ENCODE results near the gene EHD4. TPM values are rescaled to one million over a fixed set of nuclear protein-coding genes. Genes with fewer than 3 reads are reported as not detected.

Gene EHD4
- total and polyA plus RNA-seq, 2 experiments from 2014 or later = 27.3 to 34.7 TPM

GRCh38 chr15:42018306-42019224 is 46.2 kb upstream of the EHD4 start:
- H3K27me3 ChIP-seq = no peaks in the 10 kb centered on the region
- H3K4me1 ChIP-seq (ENCODE audit: insufficient read depth) = no peaks in the 10 kb centered on the region
- H2AFZ ChIP-seq = no peak overlapping the region
- no peaks in the 10 kb centered on the region for H3K79me2 ChIP-seq
- no peak for DNase-seq (ENCODE audit: low spot score)
- H3K9me3 ChIP-seq (ENCODE audit: low read depth) = no peaks in the 10 kb centered on the region
- no peak for TF ChIP-seq EZH2 (IDR thresholded peaks at IDR 0.05; ENCODE audit: borderline replicate concordance)
- TF ChIP-seq CTCF (IDR thresholded peaks at IDR 0.05; ENCODE audit: poor library complexity) = no peak
- TF ChIP-seq EZH2phosphoT487 (IDR thresholded peaks at IDR 0.05; ENCODE audit: low read depth, severe bottlenecking, unreplicated experiment) = no peak
- no peak overlapping the region for H3K4me3 ChIP-seq
- H3K4me2 ChIP-seq = no peak overlapping the region
- no peaks in the 10 kb centered on the region for H3K36me3 ChIP-seq (replicated peaks; ENCODE audit: insufficient read depth, low read depth)
- H3K27ac ChIP-seq = no peak overlapping the region
- no peaks in the 10 kb centered on the region for H4K20me1 ChIP-seq (ENCODE audit: insufficient read depth, poor library complexity, severe bottlenecking)
- H3K9me2 ChIP-seq (replicated peaks; ENCODE audit: insufficient read depth) = no peaks in the 10 kb centered on the region
- 54% methylated on average over 6 of the region's 6 CpGs for WGBS (ENCODE audit: low lambda C conversion rate, missing lambda C conversion rate)

GRCh38 chr15:42016971-42017370 is 44.6 kb upstream of the EHD4 start:
- no peak for DNase-seq (ENCODE audit: low spot score)
- no peak overlapping the region for H3K4me2 ChIP-seq
- no peaks in the 10 kb centered on the region for H3K9me3 ChIP-seq (ENCODE audit: low read depth)
- H3K9me2 ChIP-seq (replicated peaks; ENCODE audit: insufficient read depth) = no peaks in the 10 kb centered on the region
- H2AFZ ChIP-seq = no peak overlapping the region
- no peak overlapping the region for H3K27ac ChIP-seq
- H3K4me3 ChIP-seq = no peak overlapping the region
- H3K27me3 ChIP-seq = no peaks in the 10 kb centered on the region
- no peak for TF ChIP-seq EZH2 (IDR thresholded peaks at IDR 0.05; ENCODE audit: borderline replicate concordance)
- no peak for TF ChIP-seq EZH2phosphoT487 (IDR thresholded peaks at IDR 0.05; ENCODE audit: low read depth, severe bottlenecking, unreplicated experiment)
- no peak for TF ChIP-seq CTCF (IDR thresholded peaks at IDR 0.05; ENCODE audit: poor library complexity)
- H3K36me3 ChIP-seq (replicated peaks; ENCODE audit: insufficient read depth, low read depth) = no peaks in the 10 kb centered on the region
- H3K4me1 ChIP-seq (ENCODE audit: insufficient read depth) = peaks cover 10% of the 10 kb centered on the region
- H4K20me1 ChIP-seq (ENCODE audit: insufficient read depth, poor library complexity, severe bottlenecking) = no peaks in the 10 kb centered on the region
- H3K79me2 ChIP-seq = no peaks in the 10 kb centered on the region
- WGBS (ENCODE audit: low lambda C conversion rate, missing lambda C conversion rate) = 91% methylated on average over 6 of the region's 6 CpGs

- TF ChIP-seq CTCF (IDR thresholded peaks at IDR 0.05; ENCODE audit: poor library complexity) = no peak
- TF ChIP-seq EZH2 (IDR thresholded peaks at IDR 0.05; ENCODE audit: borderline replicate concordance) = no peak
- no peak for TF ChIP-seq EZH2phosphoT487 (IDR thresholded peaks at IDR 0.05; ENCODE audit: low read depth, severe bottlenecking, unreplicated experiment)
- Histone ChIP-seq H3K79me2 (no peaks in the 10 kb centered on the region), H3K9me2 (replicated peaks; ENCODE audit: insufficient read depth) (no peaks in the 10 kb centered on the region), H3K27ac (no peak overlapping the region), H3K4me2 (no peak overlapping the region), H3K27me3 (no peaks in the 10 kb centered on the region), H2AFZ (no peak overlapping the region), H3K4me3 (no peak overlapping the region), H4K20me1 (ENCODE audit: insufficient read depth, poor library complexity, severe bottlenecking) (no peaks in the 10 kb centered on the region), H3K9me3 (ENCODE audit: low read depth) (no peaks in the 10 kb centered on the region), H3K4me1 (ENCODE audit: insufficient read depth) (peaks cover 20% of the 10 kb centered on the region), H3K36me3 (replicated peaks; ENCODE audit: insufficient read depth, low read depth) (no peaks in the 10 kb centered on the region)
- DNase-seq (ENCODE audit: low spot score) = no peak
- 100% methylated on average over 4 of the region's 4 CpGs for WGBS (ENCODE audit: low lambda C conversion rate, missing lambda C conversion rate)
Observed at GRCh38 chr15:42014406-42014805, 42.0 kb upstream of the EHD4 start.

Data from hepatocyte (in vitro differentiated cells).